IPS DF 19.7 (cell line): ENCODE measurements around the gene RNF130.

Experiments used
- DNase-seq: peaks from one replicate; pipeline ENCODE4 v3.0.0-alpha.2; 2013; ENCODE audit warnings: low read depth, low spot score

The RNF130 gene

GRCh38 chr5:180071531-180072255 lies at the start of gene RNF130:
Gene RNF130, minus strand, starts transcription at chr5:180071759. Its CDS starts 57 bp downstream, at chr5:180071702.
- no peak for DNase-seq

GRCh38 chr5:180120237-180121101 lies 48.9 kb upstream of the RNF130 start:
- DNase-seq = no peak

GRCh38 chr5:180119903-180120236 lies 48.3 kb upstream of the RNF130 start:
- no peak for DNase-seq

- DNase-seq = no peak
Observed at GRCh38 chr5:180119031-180119902, 47.7 kb upstream of the RNF130 start.

GRCh38 chr5:180118391-180118791 lies 46.8 kb upstream of the RNF130 start:
- no peak for DNase-seq

GRCh38 chr5:180117000-180117725 lies 45.6 kb upstream of the RNF130 start:
- DNase-seq = no peak

GRCh38 chr5:180116077-180116999 lies 44.8 kb upstream of the RNF130 start:
- DNase-seq = no peak

- no peak for DNase-seq
Observed at GRCh38 chr5:180115326-180116076, 43.9 kb upstream of the RNF130 start.

GRCh38 chr5:180114304-180115003 lies 42.9 kb upstream of the RNF130 start:
- DNase-seq = no peak

- DNase-seq = no peak
Observed at GRCh38 chr5:180113660-180114303, 42.2 kb upstream of the RNF130 start.

GRCh38 chr5:180112181-180112861 lies 40.8 kb upstream of the RNF130 start:
- DNase-seq = no peak

GRCh38 chr5:180111273-180112002 lies 39.9 kb upstream of the RNF130 start:
- no peak for DNase-seq

- DNase-seq = no peak
Observed at GRCh38 chr5:180109920-180110319, 38.4 kb upstream of the RNF130 start.

- no peak for DNase-seq
Observed at GRCh38 chr5:180107005-180107404, 35.4 kb upstream of the RNF130 start.

GRCh38 chr5:180105827-180106312 lies 34.3 kb upstream of the RNF130 start:
- DNase-seq = no peak

GRCh38 chr5:180104168-180104530 lies 32.6 kb upstream of the RNF130 start:
- DNase-seq = no peak
